Neural cell (in vitro differentiated cells): Measurements from ENCODE around the gene DRD4.

Experiments
- CTCF ChIP-seq: fragments of 450-650 bp; IDR thresholded peaks from 2 replicates; pipeline ENCODE4 v1.5.1; 2014; ENCODE audit warnings: antibody characterized with exemption, mild to moderate bottlenecking, moderate library complexity; ENCODE audit not compliant: poor library complexity, severe bottlenecking
- EP300 ChIP-seq: fragments of 450-650 bp; conservative IDR thresholded peaks from 2 replicates; pipeline ENCODE4 v1.6.1; 2014; ENCODE audit warnings: antibody characterized with exemption, mild to moderate bottlenecking, moderate library complexity; ENCODE audit not compliant: poor library complexity, severe bottlenecking
- EZH2 ChIP-seq: fragments of 200-600, 300-800 bp; shearing (Covaris generic), sonication (generic); IDR thresholded peaks from 2 replicates; pipeline ENCODE4 v1.6.1; 2014; ENCODE audit warnings: antibody characterized with exemption, low read length, borderline replicate concordance, mild to moderate bottlenecking; ENCODE audit not compliant: insufficient read depth, poor library complexity, severe bottlenecking
- POLR2AphosphoS5 ChIP-seq: IDR thresholded peaks from 2 replicates; pipeline ENCODE4 v1.6.1; 2012
- RAD21 ChIP-seq: fragments of 450-650 bp; conservative IDR thresholded peaks from 2 replicates; pipeline ENCODE4 v1.6.1; 2014; ENCODE audit warnings: antibody characterized with exemption, mild to moderate bottlenecking, moderate library complexity
- REST ChIP-seq: IDR thresholded peaks from 2 replicates; pipeline ENCODE4 v1.6.1; 2012; ENCODE audit warnings: borderline replicate concordance
- SMC3 ChIP-seq: fragments of 450-650 bp; conservative IDR thresholded peaks from 2 replicates; pipeline ENCODE4 v1.6.1; 2014; ENCODE audit warnings: antibody characterized with exemption, mild to moderate bottlenecking, moderate library complexity; ENCODE audit not compliant: poor library complexity

- no peak for TF ChIP-seq CTCF
- TF ChIP-seq RAD21 = no peak
- no peak for TF ChIP-seq POLR2AphosphoS5
- TF ChIP-seq EZH2 = no peak
- no peak for TF ChIP-seq SMC3
- TF ChIP-seq EP300 = no peak
- TF ChIP-seq REST = no peak
Observed at GRCh38 chr11:598005-598680, 38.9 kb upstream of the DRD4 start.
